NK-92 treated with Interleukin-12 subunit alpha and Interleukin-12 subunit beta, amount 100 ng/mL, for 24 hours (cell line): ENCODE data around the gene DIP2C.

Source experiments
- DNase-seq: peaks from one replicate; lab custom pipeline; 2025; lab: John Stamatoyannopoulos, UW

DIP2C gene

GRCh38 chr10:571166-571565 is 118.3 kb downstream of the DIP2C start:
- no peak for DNase-seq

DNA sequence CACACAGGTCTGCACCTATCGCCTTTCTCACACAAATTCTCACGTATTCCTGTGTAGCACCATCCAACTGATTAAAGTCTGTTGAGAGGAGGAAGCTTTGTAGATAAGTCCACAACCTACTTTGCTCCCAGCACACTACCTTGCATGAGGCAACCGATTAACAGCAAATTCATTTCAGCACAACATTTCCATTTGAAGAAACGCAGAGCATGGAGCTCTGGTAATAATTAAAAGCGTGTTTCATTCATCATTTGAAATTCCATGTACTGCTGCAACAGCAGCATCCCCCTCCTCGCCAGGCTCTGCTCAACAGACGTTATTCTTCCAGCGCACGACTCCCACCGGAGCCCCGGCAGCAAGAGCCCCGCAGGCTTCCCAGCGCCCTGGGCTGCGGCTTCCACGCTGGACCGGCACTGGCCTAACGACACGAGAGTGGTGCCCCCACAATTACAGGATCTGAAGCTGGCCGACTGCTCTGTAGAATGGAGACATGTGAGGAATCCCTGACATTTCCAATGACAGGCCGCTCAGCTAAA is 118.8 kb downstream of the DIP2C start:
- no peak for DNase-seq

- no peak for DNase-seq
Measured at GRCh38 chr10:569961-570627, 119.4 kb downstream of the DIP2C start.

GRCh38 chr10:568848-569247 is 120.6 kb downstream of the DIP2C start:
- no peak for DNase-seq

GRCh38 chr10:567869-568268 is 121.6 kb downstream of the DIP2C start:
- DNase-seq = no peak

DNA sequence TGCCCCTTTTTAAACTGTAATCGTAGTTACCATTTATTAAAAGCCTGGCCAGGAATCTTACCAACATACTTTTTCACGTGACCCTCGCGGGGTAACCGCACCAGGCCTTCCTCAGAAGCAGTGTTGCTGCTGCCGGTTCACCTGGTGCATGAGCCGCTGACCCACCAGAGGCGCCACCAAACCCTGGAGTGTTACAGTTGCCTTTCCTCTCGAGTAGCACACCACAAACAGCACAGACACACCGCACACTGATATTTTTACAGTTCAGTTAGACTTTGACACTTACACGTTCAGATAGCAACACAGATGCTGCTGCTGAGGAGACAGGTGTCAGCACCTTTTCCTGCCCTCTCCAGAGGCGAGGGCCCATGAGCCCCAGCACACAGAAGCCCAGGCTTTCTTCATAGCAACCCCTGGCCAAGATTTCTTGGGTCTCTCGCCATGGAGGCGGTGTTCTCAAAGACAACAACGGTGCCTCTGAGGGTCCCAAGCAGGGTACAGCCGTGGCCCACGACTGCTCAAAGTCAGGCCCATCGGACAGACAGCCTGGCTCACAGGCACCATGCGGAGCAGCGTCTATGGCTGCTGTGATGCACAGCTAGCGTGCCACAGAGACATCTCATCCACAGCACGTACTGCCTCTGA is 123.1 kb downstream of the DIP2C start:
- DNase-seq = no peak

DNA sequence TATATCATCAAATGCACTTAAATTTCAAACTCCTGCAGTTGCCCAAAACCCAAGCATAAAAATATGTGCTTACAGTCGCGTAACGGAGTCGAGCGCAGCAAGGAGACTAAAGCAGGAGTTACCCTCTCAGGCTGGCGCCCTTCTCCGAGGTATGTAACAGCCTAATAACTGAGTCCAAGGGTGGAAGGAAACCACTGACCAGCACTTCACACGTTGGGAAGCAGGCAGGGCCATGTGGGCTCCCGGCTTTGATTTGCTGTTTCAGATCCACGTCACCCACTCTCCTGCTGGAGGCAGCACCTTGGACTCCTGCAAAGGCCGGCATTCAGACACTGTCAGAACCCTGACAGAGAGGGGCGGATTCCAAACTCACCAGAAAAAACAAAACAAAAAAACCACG is 123.8 kb downstream of the DIP2C start:
- no peak for DNase-seq

- DNase-seq = no peak
Measured at GRCh38 chr10:565146-565545, 124.3 kb downstream of the DIP2C start.

- no peak for DNase-seq
Measured at GRCh38 chr10:563827-564226, 125.6 kb downstream of the DIP2C start.

DNA sequence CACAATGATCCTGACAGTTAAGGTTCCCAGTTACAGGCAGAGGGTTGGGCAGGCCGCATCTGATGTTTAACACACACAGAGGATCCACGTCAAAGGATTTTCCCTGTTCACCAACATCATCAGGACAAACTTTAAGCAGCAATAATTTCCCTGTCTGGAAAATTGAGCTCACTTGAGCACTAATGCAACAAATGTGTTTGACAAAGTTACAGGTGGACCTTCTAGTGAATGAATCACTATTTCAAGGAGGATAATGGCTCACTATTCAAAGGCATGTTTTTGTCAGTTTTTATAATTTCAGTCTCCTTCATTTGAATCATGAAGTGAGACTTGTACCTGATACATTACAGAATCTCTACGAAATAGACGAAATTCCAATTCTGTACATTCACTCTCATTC is 127.3 kb downstream of the DIP2C start:
- no peak for DNase-seq

DNA sequence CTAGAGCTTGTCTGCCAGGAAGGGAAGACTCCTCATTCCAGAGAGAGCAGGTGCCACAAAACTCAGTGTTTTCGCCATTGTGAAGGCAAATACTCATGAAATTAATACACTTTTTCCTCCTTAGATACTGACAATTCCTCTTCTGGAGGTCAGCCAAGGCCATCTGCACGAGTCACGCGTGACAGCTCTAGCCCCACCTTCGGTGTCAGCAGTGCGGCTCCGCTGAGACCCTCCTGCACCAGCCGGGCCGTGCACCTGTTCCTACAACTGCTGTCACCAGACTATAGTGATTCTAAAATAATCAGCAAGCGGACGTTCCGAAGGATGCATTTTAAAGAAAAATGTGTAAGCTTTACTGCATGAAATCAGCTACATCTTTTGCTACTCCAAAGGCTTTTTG is 127.7 kb downstream of the DIP2C start:
- no peak for DNase-seq

DNA sequence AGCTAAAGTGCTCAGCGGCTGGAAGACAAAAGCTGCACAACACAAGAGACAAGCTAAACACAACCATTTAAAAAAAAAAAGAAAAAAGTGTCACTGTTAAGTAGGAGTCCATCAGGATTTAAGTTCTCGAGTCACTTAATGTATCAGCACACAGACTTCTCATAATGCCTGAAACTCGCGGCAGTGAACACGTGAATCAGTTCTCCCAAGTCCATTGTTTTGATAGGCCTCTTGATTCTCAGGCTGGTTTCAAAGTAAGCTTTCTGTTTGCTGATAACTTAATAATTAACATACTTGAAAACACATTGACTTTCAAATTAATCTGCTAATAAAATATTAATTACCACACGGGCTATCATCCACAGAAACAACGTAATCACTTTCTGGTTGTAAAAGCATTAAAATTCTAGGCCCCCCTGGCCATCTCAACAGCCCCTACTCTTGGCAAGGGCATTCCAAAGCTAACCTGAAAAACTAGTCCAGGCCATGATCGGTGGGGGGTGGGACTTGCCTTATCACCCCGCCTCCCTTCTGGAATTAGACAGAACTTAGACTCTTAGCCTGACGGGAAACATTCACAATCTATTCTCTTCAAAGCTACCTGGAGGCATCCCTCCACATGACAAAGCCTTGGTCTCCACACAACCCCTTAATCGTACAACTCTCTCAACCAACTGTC is 129.0 kb downstream of the DIP2C start:
- DNase-seq = no peak

- DNase-seq = no peak
Measured at GRCh38 chr10:559767-560047, 129.8 kb downstream of the DIP2C start.

GRCh38 chr10:558891-559766 is 130.3 kb downstream of the DIP2C start:
- DNase-seq = no peak

GRCh38 chr10:558364-558763 is 131.1 kb downstream of the DIP2C start:
- DNase-seq = no peak

- DNase-seq = no peak
Measured at GRCh38 chr10:557792-558328, 131.6 kb downstream of the DIP2C start.

- no peak for DNase-seq
Measured at GRCh38 chr10:556971-557637, 132.4 kb downstream of the DIP2C start.

DNA sequence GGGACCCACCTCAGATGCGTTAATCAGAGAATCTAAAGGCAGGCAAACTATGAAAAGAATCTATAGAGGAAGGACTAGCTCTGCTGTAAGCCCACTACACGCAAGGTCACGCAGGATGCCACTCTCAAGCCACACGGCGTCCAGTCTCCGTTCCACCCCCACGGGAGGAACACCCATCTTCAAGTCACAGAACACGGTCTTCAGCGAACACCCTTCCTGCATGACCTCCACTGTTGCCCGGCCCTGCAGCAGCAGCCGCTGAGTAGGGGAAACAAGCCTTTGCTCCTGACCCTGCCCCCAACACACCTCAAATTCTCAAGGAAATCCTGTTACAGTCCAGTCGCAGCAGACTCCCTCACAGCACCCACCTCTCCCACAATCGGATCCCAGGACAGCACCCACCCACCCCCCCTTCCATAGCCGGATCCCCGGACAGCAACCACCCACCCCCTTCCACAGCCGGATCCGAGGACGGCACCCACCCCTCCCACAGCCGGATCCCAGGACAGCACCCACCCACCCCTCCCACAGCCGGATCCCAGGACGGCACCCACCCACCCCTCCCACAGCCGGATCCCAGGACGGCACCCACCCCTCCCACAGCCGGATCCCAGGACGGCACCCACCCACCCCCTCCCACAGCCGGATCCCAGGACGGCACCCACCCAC is 133.7 kb downstream of the DIP2C start:
- DNase-seq = no peak

DNA sequence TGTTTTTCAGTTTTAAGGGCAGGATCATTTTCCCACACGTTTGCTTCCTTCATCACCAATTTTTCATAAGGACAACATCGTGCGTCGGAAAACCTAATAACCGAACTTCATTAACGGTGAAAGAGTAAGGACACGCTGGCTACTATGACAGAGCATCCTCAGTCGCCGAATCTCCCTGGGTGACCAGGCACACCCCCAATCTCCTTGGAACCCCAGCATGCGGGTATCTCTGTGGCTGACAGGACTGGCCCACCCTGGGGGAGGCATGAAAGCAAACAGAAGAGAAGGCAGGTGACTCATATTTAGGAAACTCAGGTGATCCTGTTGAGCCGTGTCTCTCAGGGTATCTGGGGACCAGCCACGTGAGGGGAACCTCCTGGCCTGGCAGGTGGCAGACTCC is 134.2 kb downstream of the DIP2C start:
- DNase-seq = no peak

GRCh38 chr10:554182-554848 is 135.2 kb downstream of the DIP2C start:
- DNase-seq = no peak

DNA sequence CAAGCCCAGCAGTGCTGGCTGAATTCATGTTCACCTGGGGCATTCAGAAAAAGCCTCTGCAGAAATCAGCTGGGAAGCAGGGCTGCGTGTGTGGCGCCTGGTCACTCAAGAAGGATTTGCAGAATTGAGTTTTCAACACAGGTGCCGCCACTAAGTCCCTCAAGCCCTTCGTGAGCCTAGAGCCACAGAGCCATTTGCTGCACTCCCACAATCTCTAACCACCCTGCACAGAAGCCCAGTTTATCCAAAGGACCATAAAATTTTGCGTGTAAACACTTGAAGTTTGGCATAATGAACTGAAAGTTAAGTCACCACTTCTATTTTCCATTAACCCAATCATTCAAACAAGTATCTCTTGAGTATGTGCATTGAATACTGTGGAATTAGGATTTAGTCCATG is 136.2 kb downstream of the DIP2C start:
- no peak for DNase-seq
